Cardiac muscle cell (in vitro differentiated cells and primary cell): ENCODE results near the gene TSKU. TPM values are rescaled to one million over a fixed set of nuclear protein-coding genes. Genes with fewer than 3 reads are reported as not detected.

Experiments used
- DNase-seq, 2 donors: peaks; one replicate each; pipeline versions ENCODE4 v3.0.0 to v3.0.0-alpha.2; 2010 to 2017; ENCODE audit warnings: low read depth in 1 of 2, low spot score in 1 of 2
- H3K27ac ChIP-seq: fragments of 200-600 bp; sonication (generic); 2 replicates; pipeline ENCODE4 v1.5.1; 2016
- H3K27me3 ChIP-seq: fragments of 200-600 bp; sonication (generic); 2 replicates; pipeline ENCODE4 v1.6.0; 2016; ENCODE audit warnings: control low read depth
- H3K36me3 ChIP-seq: fragments of 200-600 bp; sonication (generic); 2 replicates; pipeline ENCODE4 v1.5.1; 2016; ENCODE audit warnings: control low read depth
- H3K4me1 ChIP-seq: fragments of 200-600 bp; sonication (generic); 2 replicates; pipeline ENCODE4 v1.8.1; 2017; ENCODE audit warnings: low read depth, mild to moderate bottlenecking, mixed run types
- H3K4me3 ChIP-seq: fragments of 200-600 bp; sonication (generic); 2 replicates; pipeline ENCODE4 v1.5.1; 2016; ENCODE audit warnings: mild to moderate bottlenecking
- H3K9me3 ChIP-seq: fragments of 200-600 bp; sonication (generic); 2 replicates; pipeline ENCODE4 v1.5.1; 2017; ENCODE audit warnings: low read depth, mild to moderate bottlenecking, control low read depth
- CTCF ChIP-seq: IDR thresholded peaks from 2 replicates; pipeline ENCODE4 v1.5.1; 2012; ENCODE audit warnings: low read depth, mild to moderate bottlenecking, low read length
- polyA plus RNA-seq: library from polyadenylated mRNA; unstranded; fragments of >200 nt; fragmentation: Nextera tagmentation; extraction: Ambion mirVana; gene quantifications from 2 replicates; pipeline ENCODE4 v1.2.1, GENCODE V29; 2016
- total RNA-seq: library from RNA; depleted of rRNA; stranded (reverse); fragments of >200 nt; gene quantifications from 2 replicates; pipeline ENCODE4 v1.2.3, GENCODE V29; 2016

The TSKU gene
- total and polyA plus RNA-seq, 2 experiments from 2014 or later, result 33.4 to 33.6 TPM

- Histone ChIP-seq H3K4me3 (no peak overlapping the region), H3K36me3 (no peaks in the 10 kb centered on the region), H3K27me3 (no peaks in the 10 kb centered on the region), H3K27ac (no peak overlapping the region), H3K4me1 (no peaks in the 10 kb centered on the region), H3K9me3 (no peaks in the 10 kb centered on the region)
- peak; percentile 70 for TF ChIP-seq CTCF
- DNase-seq, result peak; percentile 88 to 92
Measured at GRCh38 chr11:76807206-76807875, 24.2 kb downstream of the TSKU start.

- no peak for TF ChIP-seq CTCF
Measured at GRCh38 chr11:76808171-76808570, 25.0 kb downstream of the TSKU start.

GRCh38 chr11:76808996-76809395 lies 25.8 kb downstream of the TSKU start:
- H3K4me1 ChIP-seq, result no peaks in the 10 kb centered on the region
- H3K27me3 ChIP-seq, result no peaks in the 10 kb centered on the region
- no peaks in the 10 kb centered on the region for H3K36me3 ChIP-seq
- H3K9me3 ChIP-seq, result no peaks in the 10 kb centered on the region
- no peak overlapping the region for H3K4me3 ChIP-seq
- TF ChIP-seq CTCF, result no peak
- DNase-seq, result no peak
- H3K27ac ChIP-seq, result no peak overlapping the region

More at GRCh38 chr11:76808171-76808570, 25.0 kb downstream of the TSKU start:
- no peak overlapping the region for H3K27ac ChIP-seq
- H3K27me3 ChIP-seq, result no peaks in the 10 kb centered on the region
- no peak overlapping the region for H3K4me3 ChIP-seq
- no peaks in the 10 kb centered on the region for H3K9me3 ChIP-seq
- no peaks in the 10 kb centered on the region for H3K36me3 ChIP-seq
- DNase-seq, result no peak
- H3K4me1 ChIP-seq, result no peaks in the 10 kb centered on the region

GRCh38 chr11:76810151-76810853 lies 27.1 kb downstream of the TSKU start:
- Histone ChIP-seq H3K4me1 (no peaks in the 10 kb centered on the region), H3K27me3 (no peaks in the 10 kb centered on the region), H3K4me3 (no peak overlapping the region), H3K36me3 (no peaks in the 10 kb centered on the region), H3K27ac (no peak overlapping the region), H3K9me3 (no peaks in the 10 kb centered on the region)
- peak in 1 of 2 donors; percentile 59 for DNase-seq
- TF ChIP-seq CTCF, result peak; percentile 70

GRCh38 chr11:76811259-76811658 lies 28.1 kb downstream of the TSKU start:
- no peak for TF ChIP-seq CTCF
- no peaks in the 10 kb centered on the region for H3K9me3 ChIP-seq
- H3K27ac ChIP-seq, result no peak overlapping the region
- H3K4me1 ChIP-seq, result no peaks in the 10 kb centered on the region
- H3K4me3 ChIP-seq, result no peak overlapping the region
- DNase-seq, result no peak
- H3K36me3 ChIP-seq, result no peaks in the 10 kb centered on the region
- H3K27me3 ChIP-seq, result no peaks in the 10 kb centered on the region
